Smooth muscle cell (in vitro differentiated cells): ENCODE measurements around the gene CCNY. TPM values are rescaled to one million over a fixed set of nuclear protein-coding genes. Genes with fewer than 3 reads are reported as not detected.
A peak's percentile ranks its signal among the peaks of the same experiment; 100 is the strongest.
"Not testable (repeated sequence)": the region's sequence is repeated elsewhere in the genome, so short reads cannot be mapped to it uniquely, and the experiment has no call there.

Experiments used
- DNase-seq: peaks from one replicate; lab custom pipeline; 2025; ENCODE audit not compliant: unreplicated experiment; lab: John Stamatoyannopoulos, UW
- H2AFZ ChIP-seq: fragments of 200-600 bp; sonication (generic); 2 replicates; pipeline ENCODE4 v1.6.0; 2016; ENCODE audit warnings: antibody characterized with exemption, low read depth, mild to moderate bottlenecking
- H3F3A ChIP-seq: fragments of 200-600 bp; sonication (generic); 2 replicates; pipeline ENCODE4 v1.6.0; 2017; ENCODE audit warnings: antibody characterized with exemption, low read depth
- H3K27ac ChIP-seq: fragments of 200-600 bp; sonication (generic); 2 replicates; pipeline ENCODE4 v1.5.1; 2016; ENCODE audit warnings: low read depth, mild to moderate bottlenecking
- H3K27me3 ChIP-seq: fragments of 200-600 bp; sonication (generic); 2 replicates; pipeline ENCODE4 v1.6.1; 2016; ENCODE audit warnings: low read depth, mild to moderate bottlenecking
- H3K36me3 ChIP-seq: fragments of 200-600 bp; sonication (generic); 2 replicates; pipeline ENCODE4 v1.5.1; 2016; ENCODE audit warnings: low read depth
- H3K4me1 ChIP-seq: fragments of 200-600 bp; sonication (generic); 2 replicates; pipeline ENCODE4 v1.5.1; 2016; ENCODE audit warnings: low read depth
- H3K4me2 ChIP-seq: fragments of 200-600 bp; sonication (generic); 2 replicates; pipeline ENCODE4 v1.6.0; 2016; ENCODE audit warnings: mild to moderate bottlenecking
- H3K4me3 ChIP-seq: fragments of 200-600 bp; sonication (generic); 2 replicates; pipeline ENCODE4 v1.5.1; 2016; ENCODE audit warnings: mild to moderate bottlenecking
- H3K79me2 ChIP-seq: fragments of 200-600 bp; sonication (generic); 2 replicates; pipeline ENCODE4 v1.6.0; 2016; ENCODE audit warnings: low read depth, mild to moderate bottlenecking
- H3K9ac ChIP-seq: fragments of 200-600 bp; sonication (generic); 2 replicates; pipeline ENCODE4 v1.6.0; 2016; ENCODE audit warnings: low read depth
- H3K9me3 ChIP-seq: fragments of 200-600 bp; sonication (generic); replicated peaks from 2 replicates; pipeline ENCODE4 v1.5.1; 2016; ENCODE audit warnings: low read depth
- H4K20me1 ChIP-seq: fragments of 200-600 bp; sonication (generic); 2 replicates; pipeline ENCODE4 v1.6.0; 2016; ENCODE audit warnings: low read depth
- WGBS: methylation state at CpG from one replicate; pipeline ENCODE4 v1.1.7; 2016; ENCODE audit warnings: low lambda C conversion rate; 5-methylcytosine and 5-hydroxymethylcytosine counted together
- polyA plus RNA-seq: library from polyadenylated mRNA; unstranded; fragments of >200 nt; fragmentation: Nextera tagmentation; extraction: Ambion mirVana; gene quantifications from 2 replicates; pipeline ENCODE4 v1.2.1, GENCODE V29; 2016
- total RNA-seq: library from RNA; depleted of rRNA; stranded (reverse); fragments of >200 nt; gene quantifications from 2 replicates; pipeline ENCODE4 v1.2.3, GENCODE V29; 2014
- TF ChIP-seq, protein P1 (sequence below): fragments of 200-600 bp; sonication (generic); IDR thresholded peaks from 2 replicates; pipeline ENCODE4 v1.5.1; 2017; ENCODE audit warnings: borderline replicate concordance, mild to moderate bottlenecking, antibody characterized with exemption; ENCODE audit not compliant: insufficient read depth, poor library complexity, severe bottlenecking

The CCNY gene
- total and polyA plus RNA-seq, 2 experiments from 2014 or later = 46.9 to 57.5 TPM

DNA sequence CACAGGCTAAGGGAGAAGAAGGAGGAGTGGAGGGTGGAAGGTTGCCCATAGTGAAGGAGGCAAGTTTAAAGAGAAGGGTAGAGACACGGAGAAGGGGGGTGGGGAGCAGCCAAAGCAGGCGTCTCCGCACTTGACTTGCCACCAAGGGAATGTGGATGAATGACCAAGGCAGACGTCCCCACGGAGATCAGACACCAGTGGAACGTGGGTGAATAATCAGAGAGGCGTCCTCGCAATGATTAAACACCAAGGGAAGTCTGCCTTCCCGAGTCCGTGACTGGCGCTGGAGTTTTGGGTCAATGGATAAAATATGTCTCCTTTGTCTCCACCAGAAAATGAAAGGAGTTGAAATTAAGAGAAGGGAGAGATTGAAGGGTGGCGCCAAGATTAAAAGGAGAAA, 71.4 kb downstream of the CCNY start:
- H3K9ac ChIP-seq, H3K4me2 ChIP-seq, H3F3A ChIP-seq, H3K4me1 ChIP-seq, H3K9me3 ChIP-seq, H3K36me3 ChIP-seq, DNase-seq, H3K4me3 ChIP-seq, H3K27me3 ChIP-seq, H2AFZ ChIP-seq: not testable (repeated sequence)
- peaks cover 68% of the 10 kb centered on the region for H3K79me2 ChIP-seq
- H4K20me1 ChIP-seq = peaks cover 59% of the 10 kb centered on the region
- H3K27ac ChIP-seq = peak overlapping the region; percentile 74
- WGBS = 77% methylated on average over 12 of the region's 12 CpGs

- Histone ChIP-seq H3F3A (peaks cover 8% of the 10 kb centered on the region), H4K20me1 (peaks cover 68% of the 10 kb centered on the region), H3K4me3 (no peak overlapping the region), H3K79me2 (peaks cover 55% of the 10 kb centered on the region), H3K27me3 (no peaks in the 10 kb centered on the region), H3K4me2 (peak overlapping the region; percentile 38), H3K9me3 (no peaks in the 10 kb centered on the region), H3K4me1 (peaks cover 9% of the 10 kb centered on the region), H2AFZ (no peak overlapping the region), H3K27ac (peak overlapping the region; percentile 74), H3K9ac (no peak overlapping the region), H3K36me3 (no peaks in the 10 kb centered on the region)
- TF ChIP-seq, protein P1, sequence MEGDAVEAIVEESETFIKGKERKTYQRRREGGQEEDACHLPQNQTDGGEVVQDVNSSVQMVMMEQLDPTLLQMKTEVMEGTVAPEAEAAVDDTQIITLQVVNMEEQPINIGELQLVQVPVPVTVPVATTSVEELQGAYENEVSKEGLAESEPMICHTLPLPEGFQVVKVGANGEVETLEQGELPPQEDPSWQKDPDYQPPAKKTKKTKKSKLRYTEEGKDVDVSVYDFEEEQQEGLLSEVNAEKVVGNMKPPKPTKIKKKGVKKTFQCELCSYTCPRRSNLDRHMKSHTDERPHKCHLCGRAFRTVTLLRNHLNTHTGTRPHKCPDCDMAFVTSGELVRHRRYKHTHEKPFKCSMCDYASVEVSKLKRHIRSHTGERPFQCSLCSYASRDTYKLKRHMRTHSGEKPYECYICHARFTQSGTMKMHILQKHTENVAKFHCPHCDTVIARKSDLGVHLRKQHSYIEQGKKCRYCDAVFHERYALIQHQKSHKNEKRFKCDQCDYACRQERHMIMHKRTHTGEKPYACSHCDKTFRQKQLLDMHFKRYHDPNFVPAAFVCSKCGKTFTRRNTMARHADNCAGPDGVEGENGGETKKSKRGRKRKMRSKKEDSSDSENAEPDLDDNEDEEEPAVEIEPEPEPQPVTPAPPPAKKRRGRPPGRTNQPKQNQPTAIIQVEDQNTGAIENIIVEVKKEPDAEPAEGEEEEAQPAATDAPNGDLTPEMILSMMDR = no peak
- 65% methylated on average over 2 of the region's 2 CpGs for WGBS
- no peak for DNase-seq
Observed at GRCh38 chr10:35409094-35409582, 72.8 kb downstream of the CCNY start.

- no peak for DNase-seq
- H3K27ac ChIP-seq = peak overlapping the region; percentile 74
- H2AFZ ChIP-seq = no peak overlapping the region
- H3K79me2 ChIP-seq = peaks cover 51% of the 10 kb centered on the region
- H3K36me3 ChIP-seq = no peaks in the 10 kb centered on the region
- TF ChIP-seq, protein P1 = no peak
- H3K4me1 ChIP-seq = peaks cover 11% of the 10 kb centered on the region
- no peaks in the 10 kb centered on the region for H3K27me3 ChIP-seq
- H3K9me3 ChIP-seq = no peaks in the 10 kb centered on the region
- H4K20me1 ChIP-seq = peaks cover 72% of the 10 kb centered on the region
- H3K9ac ChIP-seq = no peak overlapping the region
- peaks cover 9% of the 10 kb centered on the region for H3F3A ChIP-seq
- peak overlapping the region; percentile 6 for H3K4me2 ChIP-seq
- 76% methylated on average over 1 of the region's 1 CpG for WGBS
- H3K4me3 ChIP-seq = no peak overlapping the region
Observed at GRCh38 chr10:35409808-35410207, 73.5 kb downstream of the CCNY start.

DNA sequence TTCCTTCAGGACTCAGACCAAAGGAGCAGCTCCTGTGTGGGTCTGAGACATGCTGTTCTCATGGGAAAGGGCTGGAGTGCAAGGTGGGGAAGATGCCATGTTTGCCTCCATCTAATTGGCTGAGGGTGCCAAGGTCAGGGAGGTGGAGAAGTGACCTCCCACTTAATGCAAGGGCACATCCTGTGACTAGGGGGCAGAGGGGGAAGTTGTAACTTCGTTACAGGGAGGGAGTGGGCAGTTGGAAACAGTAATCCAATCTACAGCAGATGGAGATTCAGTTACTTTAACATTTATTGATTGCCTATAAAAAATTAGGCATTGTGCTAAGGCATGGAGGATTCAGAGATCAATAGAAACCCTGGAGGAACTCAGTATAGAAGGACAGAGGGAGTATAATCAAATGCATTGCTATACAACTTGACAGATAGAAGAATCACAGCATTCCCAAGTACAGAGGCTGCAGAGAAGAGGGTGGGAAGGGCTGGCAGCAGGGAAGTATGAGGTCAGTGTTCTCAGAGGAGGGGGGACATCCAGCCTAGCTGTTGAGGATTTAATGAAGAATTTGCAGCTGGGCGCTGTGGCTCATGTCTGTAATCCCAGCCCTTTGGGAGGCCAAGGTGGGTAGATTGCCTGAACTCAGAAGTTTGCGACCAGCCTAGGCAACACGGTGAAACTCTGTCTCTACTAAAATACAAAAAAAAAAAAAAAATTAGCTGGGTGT, 75.9 kb downstream of the CCNY start:
- Histone ChIP-seq H3K4me1 (peaks cover 11% of the 10 kb centered on the region), H4K20me1 (peaks cover 76% of the 10 kb centered on the region)

More for the DNA sequence above, 75.9 kb downstream of the CCNY start:
- H3K9ac ChIP-seq = no peak overlapping the region
- H3K79me2 ChIP-seq = peaks cover 54% of the 10 kb centered on the region
- H2AFZ ChIP-seq = no peak overlapping the region
- H3K27ac ChIP-seq = peak overlapping the region; percentile 90
- 22% methylated on average over 4 of the region's 4 CpGs for WGBS
- H3K27me3 ChIP-seq = no peaks in the 10 kb centered on the region
- no peak overlapping the region for H3K4me3 ChIP-seq
- no peaks in the 10 kb centered on the region for H3K9me3 ChIP-seq
- peak overlapping the region; percentile 62 for H3K4me2 ChIP-seq
- TF ChIP-seq, protein P1 = no peak
- peaks cover 9% of the 10 kb centered on the region for H3F3A ChIP-seq
- DNase-seq = no peak
- no peaks in the 10 kb centered on the region for H3K36me3 ChIP-seq
